CD4-positive, alpha-beta T cell treated with Interleukin-17A for 4 hours (primary cell): ENCODE data around the gene PLEKHA7.
"Not testable (repeated sequence)": the region's sequence is repeated elsewhere in the genome, so short reads cannot be mapped to it uniquely, and the experiment has no call there.

Source experiments
- DNase-seq: peaks from one replicate; pipeline ENCODE4 v3.0.0-alpha.2; 2020; ENCODE audit warnings: mixed read lengths

PLEKHA7 gene

GRCh38 chr11:16874275-16874975 lies 139.8 kb downstream of the PLEKHA7 start:
- DNase-seq = no peak

GRCh38 chr11:16873289-16873688 lies 140.9 kb downstream of the PLEKHA7 start:
- no peak for DNase-seq

- DNase-seq = no peak
Measured at GRCh38 chr11:16871368-16871767, 142.8 kb downstream of the PLEKHA7 start.

DNA sequence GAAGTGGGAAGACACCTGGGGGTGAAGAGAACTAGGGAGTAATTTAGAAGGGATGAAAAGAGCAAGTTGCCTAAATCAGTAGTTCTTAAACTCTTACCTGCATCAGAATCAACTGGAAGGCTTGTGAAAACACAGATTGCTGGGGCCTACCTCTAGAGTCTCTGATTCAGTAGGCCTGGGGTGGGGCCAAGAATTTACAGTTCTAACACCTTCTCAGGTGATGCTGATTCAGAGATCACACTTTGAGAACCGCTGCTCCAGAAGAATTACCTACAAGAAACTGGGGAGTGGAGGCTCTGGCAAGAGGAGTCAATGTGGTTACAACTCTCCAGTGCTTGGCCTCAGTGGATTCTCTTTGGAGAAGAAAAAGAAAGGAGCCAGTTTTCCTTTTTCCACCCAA lies 147.1 kb downstream of the PLEKHA7 start:
- no peak for DNase-seq

DNA sequence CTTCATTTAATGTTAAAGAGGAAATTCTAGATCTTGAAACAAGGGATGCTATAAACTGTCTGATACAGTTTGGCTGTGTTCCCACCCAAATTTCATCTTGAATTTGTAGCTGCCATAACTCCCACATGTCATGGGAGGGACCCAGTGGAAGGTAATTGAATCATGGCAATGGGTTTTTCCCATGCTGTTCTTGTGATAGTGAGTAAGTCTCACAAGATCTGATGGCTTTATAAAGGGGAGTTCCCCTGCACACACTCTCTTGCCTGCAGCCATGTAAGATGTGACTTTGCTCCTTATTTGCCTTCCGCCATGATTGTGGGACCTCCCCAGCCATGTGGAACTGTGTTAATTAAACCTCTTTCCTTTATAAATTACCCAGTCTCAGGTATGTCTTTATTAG lies 149.8 kb downstream of the PLEKHA7 start:
- DNase-seq = not testable (repeated sequence)

DNA sequence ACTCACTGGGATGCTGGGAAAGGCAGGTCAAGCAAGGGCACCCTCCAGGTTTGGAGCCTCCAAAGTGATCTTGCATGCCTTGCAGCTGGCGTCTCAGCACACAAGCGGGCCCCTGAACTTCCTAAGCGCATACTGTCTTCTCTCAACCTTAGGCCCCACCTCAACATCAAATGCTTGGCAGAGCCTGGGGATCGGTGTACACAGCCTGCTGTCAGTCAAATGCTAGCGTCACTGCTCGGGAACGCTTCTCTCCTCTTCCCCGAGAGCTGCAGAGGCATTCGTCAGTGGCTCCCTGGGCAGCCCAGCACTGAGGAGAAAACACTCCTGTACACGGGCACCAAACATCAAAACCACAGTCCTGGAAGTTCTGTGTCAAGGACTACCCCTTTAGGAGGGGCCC lies 150.8 kb downstream of the PLEKHA7 start:
- DNase-seq = no peak

GRCh38 chr11:16862726-16863125 lies 151.5 kb downstream of the PLEKHA7 start:
- DNase-seq = no peak

GRCh38 chr11:16861862-16862261 lies 152.4 kb downstream of the PLEKHA7 start:
- no peak for DNase-seq

- DNase-seq = no peak
Measured at GRCh38 chr11:16860617-16861016, 153.6 kb downstream of the PLEKHA7 start.

- DNase-seq = no peak
Measured at GRCh38 chr11:16859651-16860050, 154.6 kb downstream of the PLEKHA7 start.

DNA sequence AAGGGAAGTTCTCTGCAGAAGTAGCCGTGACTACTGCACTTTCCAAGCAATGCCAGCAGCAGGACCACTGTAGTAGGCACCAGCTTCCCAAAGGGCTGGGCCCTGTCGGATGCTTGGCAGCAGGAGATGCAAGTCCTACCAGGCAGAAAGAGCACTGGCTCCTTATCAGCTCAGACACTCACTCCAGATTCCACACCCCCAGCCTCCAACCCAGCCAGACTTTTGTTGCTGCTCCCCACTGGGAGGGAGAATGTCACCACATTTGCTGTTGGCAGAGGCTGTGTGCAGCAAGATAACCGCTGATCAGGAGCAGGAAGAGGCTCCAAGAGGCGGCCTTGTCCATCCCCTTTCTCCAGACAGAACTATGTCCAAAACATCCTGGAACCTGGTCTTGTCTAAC lies 157.0 kb downstream of the PLEKHA7 start:
- DNase-seq = no peak

- no peak for DNase-seq
Measured at GRCh38 chr11:16856022-16856471, 158.2 kb downstream of the PLEKHA7 start.

DNA sequence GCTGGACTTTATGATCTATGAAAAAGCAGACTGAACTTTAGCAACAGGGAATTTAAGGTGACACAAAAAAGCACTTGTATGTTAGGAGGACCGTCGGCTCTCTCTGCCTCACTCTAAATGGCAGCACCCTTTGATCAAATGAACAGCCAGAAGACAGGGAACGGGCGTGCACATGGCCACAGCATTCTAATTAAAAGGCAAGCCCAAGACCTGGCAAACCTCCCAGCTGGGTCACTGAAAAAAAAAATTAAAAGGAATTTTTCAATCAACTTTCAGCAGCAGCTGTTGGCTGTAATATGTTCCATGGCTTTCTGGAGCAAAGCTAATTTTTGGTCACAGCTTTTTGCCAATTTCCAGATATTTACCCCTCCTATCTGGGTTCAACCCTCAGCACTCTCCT lies 159.2 kb downstream of the PLEKHA7 start:
- no peak for DNase-seq

DNA sequence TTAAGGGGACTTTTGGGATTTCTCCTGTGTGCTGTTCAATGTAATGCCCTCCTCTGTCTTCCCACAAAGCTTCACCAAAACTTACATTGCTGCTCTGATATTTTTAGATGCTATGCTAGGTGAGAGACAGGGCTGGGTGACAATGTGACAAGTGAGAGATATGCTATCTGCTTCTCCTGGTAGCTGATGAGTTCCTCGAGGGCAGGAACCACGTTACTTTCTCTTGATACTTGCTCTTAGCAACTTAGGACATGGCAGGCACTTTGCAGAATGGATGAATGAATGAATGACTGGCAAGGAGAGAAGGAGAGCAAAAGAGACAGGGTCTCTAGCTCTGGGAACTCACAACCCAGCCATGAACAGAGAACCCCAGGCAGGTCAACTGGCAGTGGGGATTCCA lies 160.4 kb downstream of the PLEKHA7 start:
- no peak for DNase-seq

- DNase-seq = no peak
Measured at GRCh38 chr11:16853266-16853665, 160.9 kb downstream of the PLEKHA7 start.

DNA sequence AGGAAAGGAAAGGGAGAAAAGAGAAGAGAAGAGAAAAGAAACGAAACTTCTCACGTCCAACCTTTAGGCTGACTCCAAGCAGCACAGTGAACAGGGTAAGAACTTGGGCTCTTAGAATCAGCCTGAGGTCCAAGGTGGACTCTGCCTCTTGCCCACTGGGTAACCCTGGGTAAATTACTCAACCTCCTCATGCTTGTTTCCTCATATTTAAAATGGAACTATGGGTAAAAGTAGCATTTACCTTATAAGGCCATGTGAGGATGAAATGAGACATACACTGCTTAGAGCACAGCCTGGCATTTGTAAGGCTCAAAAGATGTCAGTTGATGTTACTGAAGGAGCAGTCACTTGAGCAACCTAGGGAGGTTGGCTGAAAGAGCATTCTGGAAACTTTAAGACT lies 167.9 kb downstream of the PLEKHA7 start:
- no peak for DNase-seq

GRCh38 chr11:16844268-16844771 lies 169.9 kb downstream of the PLEKHA7 start:
- DNase-seq = no peak

DNA sequence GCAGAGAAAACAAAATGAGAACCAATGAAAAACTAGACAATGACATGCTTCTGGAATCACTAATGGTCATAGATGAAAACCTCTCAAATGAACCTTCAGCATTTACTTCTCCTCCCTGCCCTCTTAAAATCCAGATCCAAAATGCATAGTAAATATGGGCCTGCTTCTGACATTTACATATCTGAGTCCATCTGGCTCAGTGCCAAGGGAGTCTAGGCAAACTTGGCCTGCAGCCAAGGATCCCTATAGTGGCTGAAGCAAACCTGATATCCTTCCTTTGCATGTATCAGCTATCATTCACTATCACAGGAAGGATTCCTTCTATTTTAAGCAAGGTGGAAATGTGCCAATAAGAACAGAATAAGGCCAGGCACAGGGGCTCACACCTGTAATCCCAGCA lies 170.9 kb downstream of the PLEKHA7 start:
- no peak for DNase-seq

DNA sequence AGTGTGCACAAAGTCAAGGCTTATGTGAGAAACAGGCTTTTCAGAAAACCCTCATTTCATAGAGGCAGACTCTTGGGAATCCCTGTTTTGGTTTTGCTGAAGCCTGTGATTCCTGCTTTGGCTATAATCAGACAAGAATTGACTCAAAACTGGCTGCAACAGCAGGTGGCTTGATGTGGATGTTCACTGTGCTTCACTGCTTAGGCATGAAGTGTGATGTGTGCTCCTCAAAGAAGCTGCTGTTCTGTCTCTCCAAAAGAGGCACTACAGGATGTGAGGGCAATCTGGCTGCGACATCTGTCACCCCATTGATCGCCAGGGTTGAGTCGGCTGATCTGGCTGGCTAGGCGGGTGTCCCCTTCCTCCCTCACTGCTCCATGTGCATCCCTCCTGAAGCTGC lies 172.2 kb downstream of the PLEKHA7 start:
- no peak for DNase-seq

- no peak for DNase-seq
Measured at GRCh38 chr11:16841481-16841880, 172.7 kb downstream of the PLEKHA7 start.

DNA sequence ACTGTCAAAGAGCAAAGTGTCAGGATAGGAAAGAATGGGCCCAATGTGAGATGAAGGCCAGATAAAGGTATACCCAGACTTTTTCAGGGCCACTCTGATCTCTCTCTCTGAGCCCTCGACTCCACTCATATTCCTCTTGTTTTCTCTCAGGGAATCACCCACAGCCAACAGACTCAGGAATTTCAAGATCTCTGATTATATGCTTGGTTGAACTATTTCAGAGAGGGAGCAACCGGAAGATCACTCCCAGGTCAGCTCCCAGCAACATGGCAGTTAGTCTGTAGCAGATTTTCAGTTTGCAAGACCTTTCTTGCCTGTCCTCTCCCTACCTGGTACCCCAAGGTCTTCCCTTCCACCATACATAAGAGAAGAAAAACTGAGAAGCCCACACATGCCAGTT lies 173.3 kb downstream of the PLEKHA7 start:
- DNase-seq = no peak

GRCh38 chr11:16839821-16840220 lies 174.4 kb downstream of the PLEKHA7 start:
- no peak for DNase-seq

DNA sequence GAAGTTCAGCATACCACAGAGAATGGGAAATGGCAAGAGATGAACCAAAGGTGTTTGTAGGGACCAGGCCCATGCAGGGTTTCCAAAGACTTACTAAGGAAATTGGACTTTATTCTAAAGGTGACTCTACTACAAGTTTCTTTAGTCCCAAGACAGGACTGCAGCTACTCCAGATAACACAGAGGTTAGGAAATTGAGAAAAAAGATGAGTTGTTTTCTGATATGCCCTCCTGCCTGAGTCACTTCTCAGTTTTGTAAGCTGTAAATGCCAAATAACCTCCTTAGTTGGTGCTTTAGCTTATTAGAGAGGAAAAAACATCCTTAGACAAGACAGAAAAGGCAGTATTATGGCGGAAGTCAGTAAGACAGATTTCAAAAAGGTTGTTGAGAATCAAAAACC lies 179.8 kb downstream of the PLEKHA7 start:
- no peak for DNase-seq

DNA sequence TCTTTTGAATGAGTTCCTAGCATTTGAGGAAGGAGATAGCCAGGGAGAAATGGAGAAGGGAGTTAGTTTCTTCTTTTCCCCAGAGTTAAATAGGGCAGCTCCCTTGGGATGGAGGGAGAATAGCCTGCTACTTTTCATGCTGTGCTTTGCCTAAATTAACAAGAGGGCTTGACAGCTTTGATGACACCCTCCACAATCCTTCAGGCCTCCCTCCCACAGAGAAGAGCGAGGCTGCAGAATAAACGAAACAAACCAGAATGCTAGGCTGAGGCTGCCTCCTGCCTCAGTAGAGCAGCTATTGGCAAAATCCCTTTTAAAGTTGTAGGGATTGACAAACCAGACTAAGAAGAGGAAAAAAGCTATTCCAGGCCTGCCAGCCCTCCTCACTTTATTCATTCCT lies 181.2 kb downstream of the PLEKHA7 start:
- no peak for DNase-seq

- DNase-seq = no peak
Measured at GRCh38 chr11:16832193-16832539, 182.0 kb downstream of the PLEKHA7 start.
